SIG-M5 (cell line): ENCODE data around the gene ZDHHC1.

Source experiments
- DNase-seq: peaks from one replicate; lab custom pipeline; 2025; lab: John Stamatoyannopoulos, UW

The ZDHHC1 gene

GRCh38 chr16:67415872-67416793 is at the start of gene ZDHHC1:
Gene ZDHHC1 (minus strand): TSS chr16:67416477. CDS start chr16:67407775, 8,702 bp downstream.
- no peak for DNase-seq

GRCh38 chr16:67464565-67464964 is 48.3 kb upstream of the ZDHHC1 start:
- DNase-seq, result no peak

GRCh38 chr16:67463691-67464090 is 47.4 kb upstream of the ZDHHC1 start:
- DNase-seq, result no peak

GRCh38 chr16:67463059-67463458 is 46.8 kb upstream of the ZDHHC1 start:
- DNase-seq, result no peak

GRCh38 chr16:67462279-67462655 is 46.0 kb upstream of the ZDHHC1 start:
- no peak for DNase-seq

- no peak for DNase-seq
These were observed 45.5 kb upstream of the ZDHHC1 start for GRCh38 chr16:67461600-67462278.

- DNase-seq, result no peak
These were observed 44.7 kb upstream of the ZDHHC1 start for GRCh38 chr16:67460961-67461360.

GRCh38 chr16:67460168-67460567 is 43.9 kb upstream of the ZDHHC1 start:
- DNase-seq, result no peak

- no peak for DNase-seq
These were observed 43.5 kb upstream of the ZDHHC1 start for GRCh38 chr16:67459861-67460150.

GRCh38 chr16:67459066-67459860 is 43.0 kb upstream of the ZDHHC1 start:
- no peak for DNase-seq

- DNase-seq, result no peak
These were observed 41.9 kb upstream of the ZDHHC1 start for GRCh38 chr16:67458121-67458641.

- DNase-seq, result no peak
These were observed 41.3 kb upstream of the ZDHHC1 start for GRCh38 chr16:67457611-67458010.

- DNase-seq, result no peak
These were observed 40.3 kb upstream of the ZDHHC1 start for GRCh38 chr16:67456391-67457081.

- DNase-seq, result no peak
These were observed 38.6 kb upstream of the ZDHHC1 start for GRCh38 chr16:67454852-67455251.

- DNase-seq, result no peak
These were observed 37.8 kb upstream of the ZDHHC1 start for GRCh38 chr16:67454104-67454503.

- DNase-seq, result no peak
These were observed 35.6 kb upstream of the ZDHHC1 start for GRCh38 chr16:67451704-67452435.

GRCh38 chr16:67451061-67451703 is 34.9 kb upstream of the ZDHHC1 start:
- DNase-seq, result no peak

- DNase-seq, result no peak
These were observed 33.5 kb upstream of the ZDHHC1 start for GRCh38 chr16:67449739-67450138.

GRCh38 chr16:67449336-67449735 is 33.1 kb upstream of the ZDHHC1 start:
- no peak for DNase-seq

- DNase-seq, result no peak
These were observed 32.3 kb upstream of the ZDHHC1 start for GRCh38 chr16:67448580-67448979.
